Measurements from ENCODE around the gene CLEC3B. TPM values are rescaled to one million over a fixed set of nuclear protein-coding genes. Genes with fewer than 3 reads are reported as not detected.

Gene CLEC3B
- total and polyA plus RNA-seq, 2 of the 8 experiments (the other 6 are each of a cell fraction or from before 2014, with no cell fraction given) = 0.32 TPM; not detected in 1

GRCh38 chr3:44983484-44983941, 42.6 kb upstream of the CLEC3B start (continued):
- TF ChIP-seq TCF12 (IDR thresholded peaks at IDR 0.05; ENCODE audit: low read depth, low read length) = no peak
- TF ChIP-seq BCL11A (IDR thresholded peaks at IDR 0.05; ENCODE audit: low read depth in 2 of 2, low read length in 2 of 2) = no peak
- TF ChIP-seq CHD1 (IDR thresholded peaks at IDR 0.05; ENCODE audit: low read depth, low read length) = no peak
- no peak for TF ChIP-seq RXRA (IDR thresholded peaks at IDR 0.05; ENCODE audit: insufficient read depth, low read depth, low read length)
- TF ChIP-seq NRF1 (IDR thresholded peaks at IDR 0.05; ENCODE audit: low read depth, low read length) = no peak
- TF ChIP-seq HDAC2 (IDR thresholded peaks at IDR 0.05; ENCODE audit: borderline replicate concordance in 1 of 2, low read depth in 2 of 2, low read length in 2 of 2) = no peak
- TF ChIP-seq RNF2 (IDR thresholded peaks at IDR 0.05; ENCODE audit: borderline replicate concordance, low read depth, low read length, missing control alignments, poor library complexity, severe bottlenecking) = no peak
- TF ChIP-seq SIN3A (conservative IDR thresholded peaks at IDR 0.05 in 1 of 2, IDR thresholded peaks at IDR 0.05 in 1 of 2; ENCODE audit: low read depth in 1 of 2, low read length in 2 of 2) = no peak
